Stimulated activated CD8-positive, alpha-beta memory T cell treated with anti-CD3 and anti-CD28 coated beads, Interleukin-15, amount 100 ng/mL, for 48 hours (primary cell): ENCODE data around the gene WDR35.
"Not testable (repeated sequence)": the region's sequence is repeated elsewhere in the genome, so short reads cannot be mapped to it uniquely, and the experiment has no call there.

Experiments used
- DNase-seq, 2 donors: peaks; one replicate each; pipeline ENCODE4 v3.0.0-alpha.2; 2020; ENCODE audit warnings: low read depth in 2 of 2

The WDR35 gene

GRCh38 chr2:19942199-19942598 lies 47.7 kb downstream of the WDR35 start:
- DNase-seq = no peak

GRCh38 chr2:19937004-19937403 lies 52.9 kb downstream of the WDR35 start:
- no peak for DNase-seq

GRCh38 chr2:19936203-19936602 lies 53.7 kb downstream of the WDR35 start:
- DNase-seq = no peak

GRCh38 chr2:19933351-19933981 lies 56.4 kb downstream of the WDR35 start:
- no peak for DNase-seq

- no peak for DNase-seq
Measured at GRCh38 chr2:19932928-19933327, 57.0 kb downstream of the WDR35 start.

GRCh38 chr2:19929226-19929625 lies 60.7 kb downstream of the WDR35 start:
- no peak for DNase-seq

- DNase-seq = not testable (repeated sequence)
Measured at GRCh38 chr2:19927816-19928215, 62.1 kb downstream of the WDR35 start.

GRCh38 chr2:19924526-19924925 lies 65.4 kb downstream of the WDR35 start:
- not testable (repeated sequence) for DNase-seq

GRCh38 chr2:19922188-19922587 lies 67.7 kb downstream of the WDR35 start:
- DNase-seq = not testable (repeated sequence)

GRCh38 chr2:19916385-19916950 lies 73.4 kb downstream of the WDR35 start:
- no peak for DNase-seq

GRCh38 chr2:19914266-19914975 lies 75.5 kb downstream of the WDR35 start:
- no peak for DNase-seq

GRCh38 chr2:19911808-19912509 lies 77.9 kb downstream of the WDR35 start:
- DNase-seq = no peak

- no peak for DNase-seq
Measured at GRCh38 chr2:19902216-19902740, 87.6 kb downstream of the WDR35 start.

GRCh38 chr2:19901442-19902215 lies 88.3 kb downstream of the WDR35 start, which contains the start of gene TTC32:
Gene TTC32 (minus strand): TSS chr2:19901983. CDS start chr2:19901854, 129 bp downstream.
- DNase-seq = peak; percentile 84 to 86

- no peak for DNase-seq
Measured at GRCh38 chr2:19900931-19901441, 88.9 kb downstream of the WDR35 start.

GRCh38 chr2:19899985-19900930 lies 89.6 kb downstream of the WDR35 start:
- no peak for DNase-seq

GRCh38 chr2:19898592-19899329 lies 91.1 kb downstream of the WDR35 start:
- no peak for DNase-seq

- no peak for DNase-seq
Measured at GRCh38 chr2:19897623-19898245, 92.2 kb downstream of the WDR35 start.

GRCh38 chr2:19895535-19895934 lies 94.4 kb downstream of the WDR35 start:
- DNase-seq = no peak
